Stomach (tissue), 19 donors: ENCODE results near the gene ABCB8. TPM values are rescaled to one million over a fixed set of nuclear protein-coding genes. Genes with fewer than 3 reads are reported as not detected.
A peak's percentile ranks its signal among the peaks of the same experiment; 100 is the strongest.

Source experiments
- DNase-seq, 2 donors: peaks; one replicate each; pipeline versions ENCODE4 v3.0.0 to v3.0.0-alpha.2; 2013 to 2019
- H3K27ac ChIP-seq, 5 donors: fragments of 200-600 bp in 4 of 5; sonication (generic) in 4 of 5; one replicate each; pipeline ENCODE4 v1.5.1; 2013 to 2019; ENCODE audit warnings: mild to moderate bottlenecking in 1 of 5, moderate library complexity in 1 of 5
- H3K27me3 ChIP-seq, 3 donors: fragments of 200-600 bp; sonication (generic); one replicate each; pipeline ENCODE4 v1.5.1; 2017 to 2019; ENCODE audit warnings: mixed run types in 1 of 3
- H3K36me3 ChIP-seq, 4 donors: fragments of 200-600 bp; sonication (generic); 1 replicate in 3 of 4; 2 replicates in 1 of 4; pipeline ENCODE4 v1.5.1; 2016 to 2019
- H3K4me1 ChIP-seq, 4 donors: fragments of 200-600 bp; sonication (generic); one replicate each; pipeline ENCODE4 v1.5.1; 2016 to 2019
- H3K4me3 ChIP-seq, 4 donors: fragments of 200-600 bp; sonication (generic) in 3 of 4; one replicate each; pipeline ENCODE4 v1.5.1; 2016 to 2019; ENCODE audit warnings: mild to moderate bottlenecking in 1 of 4
- H3K9me3 ChIP-seq, 4 donors: fragments of 200-600 bp; sonication (generic); one replicate each; pipeline ENCODE4 v1.5.1; 2016 to 2019
- CTCF ChIP-seq, 7 experiments: fragments of 450-650 bp in 4 of 7; fragments of 200-600 bp in 3 of 7; sonication (generic) in 3 of 7; IDR thresholded peaks; one replicate each; pipeline ENCODE4 v1.5.1; 2016 to 2019; ENCODE audit warnings: antibody characterized with exemption in 7 of 7, control low read depth in 2 of 7, mild to moderate bottlenecking in 1 of 7
- EP300 ChIP-seq: sonication (generic); formaldehyde crosslinking; IDR thresholded peaks from one replicate; pipeline ENCODE4 v1.6.1; 2017; ENCODE audit warnings: antibody characterized with exemption
- POLR2A ChIP-seq, 4 donors: fragments of 450-650 bp; IDR thresholded peaks; one replicate each; pipeline ENCODE4 v1.6.1; 2016; ENCODE audit warnings: antibody characterized with exemption in 4 of 4, control low read depth in 2 of 4, mild to moderate bottlenecking in 1 of 4, moderate library complexity in 1 of 4
- POLR2AphosphoS5 ChIP-seq, 3 donors: sonication (generic); formaldehyde crosslinking; IDR thresholded peaks; one replicate each; pipeline ENCODE4 v1.6.1; 2016; ENCODE audit warnings: antibody characterized with exemption in 3 of 3
- WGBS, 5 donors: extraction: QIAGEN DNeasy Blood & Tissue Kit in 3 of 5; methylation state at CpG; one replicate each; pipeline versions ENCODE4 v1.1.5 to v1.1.7; 2013 to 2018; 5-methylcytosine and 5-hydroxymethylcytosine counted together
- intact Hi-C: fragments of 100-400 bp; cut with DNase I; formaldehyde crosslinking; loops from one replicate; pipeline ENCODE4 v1.15.1; 2023; ENCODE audit warnings: low total_unique reads
- long read RNA-seq, 10 donors: transcript quantifications; one replicate each; lab custom pipeline, GENCODE V29; 2026
- polyA plus RNA-seq, 3 donors: library from polyadenylated mRNA; stranded (reverse); fragments of 200-250 nt; gene quantifications; one replicate each; pipeline ENCODE4 v1.2.3, GENCODE V29; 2013
- total RNA-seq, 5 donors: library from RNA; depleted of rRNA; stranded (reverse); fragments of >200 nt; gene quantifications; one replicate each; pipeline versions ENCODE4 v1.1.0 to v1.2.3, GENCODE V29; 2014 to 2016
- donor health status: healthy with polysubstance abuse.
- donor health status: Bipolar disorder and iron deficiency.
- donor health status: healthy.

Gene ABCB8
- total RNA-seq (10 to 100 TPM; 14.1 to 57.2 (median 33.9) TPM), polyA plus RNA-seq (10 to 100 TPM in 1 of 3 donors, 1 to 10 TPM in 2; 9.5 to 19.1 (median 10.0) TPM)
- long read RNA-seq, donor 1, full-length matches to known transcripts, result 1 of 1 reads
- long read RNA-seq, donor 1, partial matches to known transcripts, result 0 of 1 reads
- long read RNA-seq, donor 1, other reads (novel, unspliced or antisense), result 0 of 1 reads
- long read RNA-seq, donor 2, full-length matches to known transcripts, result 1 of 1 reads
- long read RNA-seq, donor 2, partial matches to known transcripts, result 0 of 1 reads
- long read RNA-seq, donor 2, other reads (novel, unspliced or antisense), result 0 of 1 reads
- long read RNA-seq, donor 3, result 0 reads
- long read RNA-seq, donor 4, result 0 reads
- long read RNA-seq, donor 5, result 0 reads
- long read RNA-seq, donor 6, full-length matches to known transcripts, result 5 of 5 reads
- long read RNA-seq, donor 6, partial matches to known transcripts, result 0 of 5 reads
- long read RNA-seq, donor 6, other reads (novel, unspliced or antisense), result 0 of 5 reads
- long read RNA-seq, donor 7, full-length matches to known transcripts, result 2 of 2 reads
- long read RNA-seq, donor 7, partial matches to known transcripts, result 0 of 2 reads
- long read RNA-seq, donor 7, other reads (novel, unspliced or antisense), result 0 of 2 reads
- long read RNA-seq, donor 8, full-length matches to known transcripts, result 3 of 8 reads
- long read RNA-seq, donor 8, partial matches to known transcripts, result 5 of 8 reads
- long read RNA-seq, donor 8, other reads (novel, unspliced or antisense), result 0 of 8 reads
- long read RNA-seq, donor 9, partial matches to known transcripts, result 0 of 1 reads
- long read RNA-seq, donor 9, other reads (novel, unspliced or antisense), result 0 of 1 reads
- long read RNA-seq, donor 10, full-length matches to known transcripts, result 1 of 1 reads
- long read RNA-seq, donor 10, partial matches to known transcripts, result 0 of 1 reads
- long read RNA-seq, donor 10, other reads (novel, unspliced or antisense), result 0 of 1 reads

- peaks cover 5 to 43% (median 26%) of the 10 kb centered on the region in 4 donors for H3K4me1 ChIP-seq
- DNase-seq, result peak; percentile 99 to 100
- peak; percentile 41 to 68 (median 48) for TF ChIP-seq POLR2AphosphoS5 (IDR thresholded peaks at IDR 0.05)
- peak in 4 of 7 experiments; percentile 15 to 65 (median 44) for TF ChIP-seq CTCF (IDR thresholded peaks at IDR 0.05)
- peak in 1 of 4 donors; percentile 43 for TF ChIP-seq POLR2A (IDR thresholded peaks at IDR 0.05)
- no peak for TF ChIP-seq EP300
- H3K36me3 ChIP-seq, result peaks cover 0 to 20% (median 13%) of the 10 kb centered on the region in 4 donors
- H3K27me3 ChIP-seq, result peaks cover 0 to 6% (median 0%) of the 10 kb centered on the region in 3 donors
- H3K27ac ChIP-seq, result peak within 1 kb of the TSS; percentile 84 to 91 (median 88)
- WGBS, 5 donors, result 0 to 1% (median 0%) methylated on average over 34 to 53 of the region's 53 CpGs
- intact Hi-C loops, result no loop called here
- H3K9me3 ChIP-seq, result no peaks in the 10 kb centered on the region
- H3K4me3 ChIP-seq, result peak within 1 kb of the TSS; percentile 60 to 82 (median 72)
These were observed at the start of gene ABCB8 for GRCh38 chr7:151028131-151028947. Gene ABCB8 (plus strand): TSS chr7:151028450. CDS start chr7:151028516, 66 bp downstream.

- H3K27ac ChIP-seq, result peak overlapping the region in 4 of 5 donors; percentile 58 to 87 (median 70)
- peaks cover 0 to 66% (median 60%) of the 10 kb centered on the region in 3 donors for H3K27me3 ChIP-seq
These were observed 48.4 kb upstream of the ABCB8 start for GRCh38 chr7:150979713-150980390.

GRCh38 chr7:150980663-150981062 lies 47.6 kb upstream of the ABCB8 start:
- TF ChIP-seq EP300 (no peak), POLR2AphosphoS5 (IDR thresholded peaks at IDR 0.05) (no peak), CTCF (IDR thresholded peaks at IDR 0.05) (no peak), POLR2A (IDR thresholded peaks at IDR 0.05) (no peak)
- intact Hi-C loops, result no loop called here

More at GRCh38 chr7:150979713-150980390, 48.4 kb upstream of the ABCB8 start:
- H3K4me3 ChIP-seq, result no peak overlapping the region
- WGBS, 5 donors, result 36 to 40% (median 40%) methylated on average over 6 to 7 of the region's 7 CpGs
- peaks cover 34 to 51% (median 45%) of the 10 kb centered on the region in 4 donors for H3K4me1 ChIP-seq
- no peaks in the 10 kb centered on the region for H3K36me3 ChIP-seq
- no peak for TF ChIP-seq POLR2AphosphoS5 (IDR thresholded peaks at IDR 0.05)
- TF ChIP-seq CTCF (IDR thresholded peaks at IDR 0.05), result no peak
- TF ChIP-seq EP300, result no peak
- TF ChIP-seq POLR2A (IDR thresholded peaks at IDR 0.05), result no peak
- no peaks in the 10 kb centered on the region for H3K9me3 ChIP-seq
- peak in 1 of 2 donors; percentile 64 for DNase-seq
- intact Hi-C loops, result no loop called here

More at GRCh38 chr7:150980663-150981062, 47.6 kb upstream of the ABCB8 start:
- H3K36me3 ChIP-seq, result no peaks in the 10 kb centered on the region
- H3K27me3 ChIP-seq, result peaks cover 0 to 57% (median 52%) of the 10 kb centered on the region in 3 donors
- WGBS, 5 donors, result 30 to 46% (median 36%) methylated on average over 2 of the region's 2 CpGs
- peak in 1 of 2 donors; percentile 66 for DNase-seq
- peaks cover 26 to 43% (median 37%) of the 10 kb centered on the region in 4 donors for H3K4me1 ChIP-seq
- no peaks in the 10 kb centered on the region for H3K9me3 ChIP-seq
- peak overlapping the region in 1 of 5 donors; percentile 87 for H3K27ac ChIP-seq
- no peak overlapping the region for H3K4me3 ChIP-seq
